Neuron (in vitro differentiated cells): ENCODE results near the gene ARHGAP25.

Source experiments
- H2AFZ ChIP-seq: one replicate; pipeline ENCODE4 v1.6.1; 2013; ENCODE audit warnings: low read depth, mild to moderate bottlenecking, inconsistent platforms, low read length, moderate library complexity
- H3K27me3 ChIP-seq: one replicate; pipeline ENCODE4 v1.6.1; 2013; ENCODE audit warnings: low read length; ENCODE audit not compliant: insufficient read depth
- H3K36me3 ChIP-seq: one replicate; pipeline ENCODE4 v1.6.1; 2013; ENCODE audit warnings: low read length; ENCODE audit not compliant: insufficient read depth
- H3K4me1 ChIP-seq: one replicate; pipeline ENCODE4 v1.6.1; 2013; ENCODE audit warnings: low read length; ENCODE audit not compliant: insufficient read depth
- H3K4me3 ChIP-seq: 2 replicates; pipeline ENCODE4 v1.5.1; 2013; ENCODE audit warnings: mild to moderate bottlenecking, low read length, moderate library complexity
- H3K9me3 ChIP-seq: one replicate; pipeline ENCODE4 v1.6.1; 2013; ENCODE audit warnings: low read length

Gene ARHGAP25

DNA sequence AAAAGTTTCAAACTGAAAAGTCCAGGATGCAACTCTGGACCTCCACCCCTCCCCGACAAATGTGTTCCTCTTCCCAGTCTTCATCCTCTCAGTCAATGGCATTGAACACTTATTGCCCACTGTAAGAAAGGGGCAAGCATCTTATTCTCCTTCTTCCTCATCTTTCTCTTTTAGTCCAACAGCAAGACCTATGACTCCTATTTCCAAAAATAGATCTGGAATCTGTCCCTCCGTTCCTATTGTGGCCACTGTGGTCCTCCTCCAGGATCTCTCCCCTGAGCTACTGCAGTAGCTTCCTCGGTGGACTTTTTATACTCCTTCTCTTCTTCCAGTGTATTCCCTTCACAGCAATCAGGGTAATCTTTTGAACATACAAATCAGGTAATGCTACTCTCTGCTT is 28.0 kb upstream of the ARHGAP25 start:
- Histone ChIP-seq H3K4me1 (no peaks in the 10 kb centered on the region), H3K27me3 (no peaks in the 10 kb centered on the region), H3K4me3 (no peak overlapping the region), H3K9me3 (no peaks in the 10 kb centered on the region), H2AFZ (no peak overlapping the region), H3K36me3 (no peaks in the 10 kb centered on the region)

DNA sequence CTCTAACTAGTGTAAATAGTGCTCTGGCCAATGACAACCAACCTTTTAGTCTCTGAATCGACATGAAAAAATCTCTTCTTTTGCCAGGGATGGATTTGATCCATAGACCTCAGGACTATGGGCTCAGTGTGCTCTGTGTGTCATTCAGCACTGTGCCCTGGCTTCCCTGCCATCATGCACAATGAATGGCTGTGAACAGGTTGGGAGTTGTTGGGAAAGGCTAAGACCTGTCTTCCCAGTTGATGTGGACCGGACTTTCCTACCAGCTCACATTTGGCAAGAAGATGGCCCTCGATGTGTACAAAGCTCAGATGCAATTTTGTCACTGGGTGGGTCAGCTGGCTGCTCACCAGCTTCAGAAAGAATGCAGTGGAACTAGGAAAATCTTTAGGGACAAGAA is 26.0 kb upstream of the ARHGAP25 start:
- Histone ChIP-seq H2AFZ (no peak overlapping the region), H3K4me1 (no peaks in the 10 kb centered on the region), H3K36me3 (no peaks in the 10 kb centered on the region), H3K4me3 (no peak overlapping the region), H3K9me3 (no peaks in the 10 kb centered on the region), H3K27me3 (no peaks in the 10 kb centered on the region)

DNA sequence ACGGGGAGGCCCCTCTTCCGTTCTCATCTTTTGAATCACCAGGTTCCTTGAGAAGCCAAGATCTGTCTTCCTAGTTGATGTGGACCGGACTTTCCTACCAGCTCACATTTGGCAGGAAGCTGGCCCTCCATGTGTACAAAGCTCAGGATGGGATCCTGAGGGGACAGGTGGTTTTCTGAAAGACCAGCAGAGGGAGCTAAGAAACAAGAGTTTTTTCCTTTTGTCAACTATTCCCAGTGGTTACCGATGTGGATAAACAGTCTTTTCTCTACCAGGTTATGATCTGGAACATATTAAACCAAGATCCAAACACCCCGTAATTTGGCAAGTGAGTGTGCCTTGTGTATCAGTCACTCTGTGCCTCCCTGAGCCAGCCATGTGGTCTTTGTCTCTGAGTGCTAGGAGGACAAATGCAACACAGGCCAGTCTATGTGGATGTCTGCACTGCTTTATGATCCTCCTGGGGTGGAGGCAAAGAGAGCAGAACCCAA is 25.1 kb upstream of the ARHGAP25 start:
- Histone ChIP-seq H3K36me3 (no peaks in the 10 kb centered on the region), H3K27me3 (no peaks in the 10 kb centered on the region), H3K9me3 (no peaks in the 10 kb centered on the region), H2AFZ (no peak overlapping the region), H3K4me1 (no peaks in the 10 kb centered on the region), H3K4me3 (no peak overlapping the region)

DNA sequence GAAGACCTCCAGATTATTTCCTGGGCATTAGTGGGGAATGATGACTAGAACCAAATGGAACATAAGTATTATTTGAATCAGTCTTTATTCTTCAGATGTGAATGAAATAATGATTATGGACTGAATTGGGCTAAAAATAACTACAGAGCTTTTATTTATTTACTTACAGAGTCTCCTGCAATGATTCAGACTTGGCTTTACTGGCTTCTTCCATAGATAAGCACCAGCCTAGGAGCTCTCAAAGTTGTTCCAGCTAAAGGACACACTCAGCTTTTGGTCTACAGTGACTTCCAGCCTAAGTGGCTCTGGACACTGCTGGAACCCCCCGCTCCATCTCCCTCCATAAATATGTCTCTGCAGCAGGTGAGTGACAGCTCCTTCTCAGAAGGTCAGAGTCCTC is 24.3 kb upstream of the ARHGAP25 start:
- Histone ChIP-seq H3K36me3 (no peaks in the 10 kb centered on the region), H3K4me1 (no peaks in the 10 kb centered on the region), H3K9me3 (no peaks in the 10 kb centered on the region), H2AFZ (no peak overlapping the region), H3K27me3 (no peaks in the 10 kb centered on the region), H3K4me3 (no peak overlapping the region)

DNA sequence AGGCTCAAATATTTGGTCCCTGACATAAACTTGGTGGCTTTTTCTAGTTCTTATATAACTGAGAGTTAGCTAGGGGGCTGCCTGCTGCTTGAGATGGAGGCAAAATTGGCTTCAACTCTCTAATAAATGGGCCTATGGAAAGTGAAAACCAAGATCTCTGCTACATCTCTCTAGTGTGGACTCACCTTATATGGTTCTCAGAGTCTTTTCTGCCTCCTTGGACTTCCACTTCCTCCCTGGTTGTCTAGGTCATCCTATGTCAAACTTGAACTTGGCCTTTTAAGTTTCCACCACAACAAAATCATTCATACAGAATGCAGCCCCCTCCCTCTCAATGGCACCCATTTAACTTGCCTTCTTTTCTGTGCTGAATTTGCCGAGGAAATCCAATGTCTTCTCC is 23.9 kb upstream of the ARHGAP25 start:
- no peaks in the 10 kb centered on the region for H3K27me3 ChIP-seq
- H3K4me1 ChIP-seq: no peaks in the 10 kb centered on the region
- no peak overlapping the region for H2AFZ ChIP-seq
- no peak overlapping the region for H3K4me3 ChIP-seq
- no peaks in the 10 kb centered on the region for H3K9me3 ChIP-seq
- no peaks in the 10 kb centered on the region for H3K36me3 ChIP-seq

DNA sequence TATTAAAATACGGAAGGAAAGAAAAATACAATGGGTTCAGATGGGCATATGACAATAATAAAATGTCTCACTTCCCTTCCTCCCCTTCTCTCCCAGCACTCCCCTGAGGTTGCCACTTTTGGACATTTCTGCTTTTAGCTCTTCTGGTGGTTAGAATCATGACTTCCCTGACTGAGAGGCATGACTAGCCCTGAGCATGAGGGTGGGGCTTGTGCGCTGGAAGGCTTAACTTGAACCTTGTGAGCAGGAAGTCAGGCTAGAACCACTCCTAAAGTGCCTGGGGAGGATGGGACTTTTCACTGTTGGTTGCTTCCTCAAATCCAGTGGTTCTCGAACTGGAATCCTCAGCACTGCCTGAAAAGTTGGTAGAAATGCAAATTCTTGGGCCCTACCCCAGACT is 19.7 kb upstream of the ARHGAP25 start:
- H3K4me3 ChIP-seq: no peak overlapping the region
- no peaks in the 10 kb centered on the region for H3K36me3 ChIP-seq
- no peaks in the 10 kb centered on the region for H3K4me1 ChIP-seq
- no peak overlapping the region for H2AFZ ChIP-seq
- H3K9me3 ChIP-seq: no peaks in the 10 kb centered on the region
- H3K27me3 ChIP-seq: no peaks in the 10 kb centered on the region

DNA sequence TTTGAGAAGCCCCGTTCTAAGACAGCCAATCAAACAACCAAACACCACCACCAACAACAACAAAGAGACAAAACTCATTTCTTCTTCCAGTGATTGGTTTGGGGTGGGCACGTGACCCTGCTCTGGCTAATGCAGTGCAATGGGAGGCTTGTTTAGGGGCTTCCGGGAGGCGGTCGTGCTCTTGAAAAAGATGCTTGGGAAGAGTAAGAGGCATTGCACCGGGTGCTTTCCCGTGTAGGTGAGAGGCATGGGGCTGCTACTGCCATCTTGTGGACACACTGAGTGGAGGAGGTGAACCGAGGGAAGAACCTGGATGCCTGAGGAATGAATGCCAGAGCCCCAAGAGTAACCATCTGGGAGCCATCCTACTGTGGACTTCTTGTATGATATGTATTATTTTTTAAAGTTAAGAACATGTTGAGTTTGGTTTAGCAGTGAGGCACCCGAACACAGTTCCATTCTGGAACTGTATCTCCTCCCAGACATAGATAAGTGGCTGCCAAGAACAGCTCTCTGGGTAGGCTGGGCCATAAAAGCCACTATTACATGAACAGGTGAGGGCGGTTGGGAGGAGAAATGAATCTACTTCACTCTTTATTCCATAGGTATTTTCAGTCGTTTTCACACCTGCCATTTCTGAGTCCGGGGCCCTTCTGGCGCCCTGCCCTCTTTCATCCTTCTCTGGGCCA is 19.1 kb upstream of the ARHGAP25 start:
- Histone ChIP-seq H2AFZ (no peak overlapping the region), H3K4me1 (no peaks in the 10 kb centered on the region), H3K4me3 (no peak overlapping the region), H3K9me3 (no peaks in the 10 kb centered on the region), H3K27me3 (no peaks in the 10 kb centered on the region), H3K36me3 (no peaks in the 10 kb centered on the region)

DNA sequence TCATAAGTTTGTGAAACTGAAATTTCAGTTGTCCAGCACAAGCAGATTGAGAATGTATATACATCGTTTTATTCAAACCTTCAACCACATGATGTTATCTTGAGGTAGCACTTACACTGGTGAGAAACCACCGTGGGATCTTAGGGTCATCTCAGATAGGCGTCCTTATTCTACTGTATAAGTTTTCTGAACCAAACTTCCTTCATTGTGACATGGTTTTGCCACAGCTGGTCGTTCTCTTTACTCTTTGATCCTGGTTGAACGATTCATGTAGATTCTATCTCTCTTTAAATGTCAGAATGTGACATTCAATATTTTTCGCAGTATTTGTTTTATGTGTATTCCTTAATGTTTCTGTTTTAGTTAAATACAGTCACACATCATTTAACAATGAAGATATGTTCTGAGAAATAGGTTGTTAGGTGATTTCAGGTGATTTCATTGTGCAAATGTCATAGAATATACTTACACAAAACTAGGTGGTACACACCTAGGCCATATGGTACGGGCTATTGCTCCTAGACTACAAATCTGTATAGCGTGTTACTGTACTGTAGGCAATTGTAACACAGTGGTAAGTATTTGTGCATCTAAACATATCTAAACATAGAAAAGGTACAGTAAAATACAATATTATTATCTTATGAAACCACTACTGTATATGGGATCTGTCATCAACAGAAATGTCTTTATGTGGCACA is 17.9 kb upstream of the ARHGAP25 start:
- Histone ChIP-seq H3K4me3 (no peak overlapping the region), H2AFZ (no peak overlapping the region), H3K9me3 (no peaks in the 10 kb centered on the region), H3K4me1 (no peaks in the 10 kb centered on the region), H3K36me3 (no peaks in the 10 kb centered on the region), H3K27me3 (no peaks in the 10 kb centered on the region)

DNA sequence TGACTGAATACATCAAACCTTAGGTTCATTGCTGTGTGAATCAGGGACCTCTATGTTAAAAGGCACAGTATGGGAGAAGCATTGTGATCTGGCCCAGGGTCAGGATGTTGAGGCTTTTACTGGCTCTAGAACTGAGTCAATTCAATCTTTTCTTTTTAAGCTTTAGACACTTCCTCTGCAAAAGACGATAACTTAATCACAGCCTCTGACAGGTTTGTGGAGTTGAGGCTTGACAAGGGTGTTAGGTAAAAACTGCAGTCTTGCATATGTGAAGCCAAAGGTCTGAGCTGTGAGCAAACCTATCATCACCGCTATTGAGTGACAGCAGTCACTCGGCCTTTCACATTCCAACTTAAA is 17.3 kb upstream of the ARHGAP25 start:
- Histone ChIP-seq H3K4me3 (no peak overlapping the region), H2AFZ (no peak overlapping the region), H3K27me3 (no peaks in the 10 kb centered on the region), H3K9me3 (no peaks in the 10 kb centered on the region), H3K36me3 (no peaks in the 10 kb centered on the region), H3K4me1 (no peaks in the 10 kb centered on the region)

DNA sequence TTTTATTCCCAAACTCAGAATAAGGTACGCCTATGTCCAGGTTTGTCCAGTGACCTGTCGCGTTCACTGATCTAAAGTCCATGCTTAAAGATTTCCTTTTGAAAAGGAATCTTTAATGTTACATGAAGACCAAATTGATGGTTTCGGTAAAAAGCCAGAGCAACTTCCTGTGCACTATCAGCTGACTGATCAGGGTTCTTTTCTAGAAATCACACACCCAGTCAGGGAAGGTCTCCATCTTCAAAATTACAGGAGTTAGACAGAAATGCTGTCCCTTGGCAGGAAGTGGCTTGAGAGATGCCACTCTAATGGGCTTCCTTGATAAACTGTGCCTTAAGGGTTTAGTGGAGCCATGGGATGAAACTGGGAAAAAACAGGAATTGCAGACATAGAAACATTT is 14.7 kb upstream of the ARHGAP25 start:
- Histone ChIP-seq H3K27me3 (no peaks in the 10 kb centered on the region), H3K4me3 (no peak overlapping the region), H3K4me1 (no peaks in the 10 kb centered on the region), H3K9me3 (no peaks in the 10 kb centered on the region), H3K36me3 (no peaks in the 10 kb centered on the region), H2AFZ (no peak overlapping the region)

DNA sequence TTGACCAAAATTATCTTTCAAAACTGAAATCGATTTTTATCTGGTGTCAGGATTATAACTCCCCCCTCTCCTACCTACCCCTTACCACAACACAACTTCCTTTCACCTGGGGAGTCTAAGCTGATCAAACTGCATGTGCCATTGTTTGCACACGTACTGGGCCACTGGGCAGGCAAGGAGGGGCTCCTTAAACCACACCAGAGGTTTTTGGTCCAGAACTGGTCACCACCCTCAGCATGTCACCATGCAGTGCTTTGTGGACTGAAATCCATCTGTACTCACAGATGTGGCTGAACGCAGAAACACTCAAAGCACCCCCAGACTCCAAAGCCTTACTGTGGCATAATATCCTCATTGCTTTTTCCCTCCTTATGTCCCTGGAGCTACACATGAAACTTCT is 13.9 kb upstream of the ARHGAP25 start:
- no peaks in the 10 kb centered on the region for H3K4me1 ChIP-seq
- no peaks in the 10 kb centered on the region for H3K27me3 ChIP-seq
- no peak overlapping the region for H3K4me3 ChIP-seq
- no peaks in the 10 kb centered on the region for H3K36me3 ChIP-seq
- H2AFZ ChIP-seq: no peak overlapping the region
- H3K9me3 ChIP-seq: no peaks in the 10 kb centered on the region

DNA sequence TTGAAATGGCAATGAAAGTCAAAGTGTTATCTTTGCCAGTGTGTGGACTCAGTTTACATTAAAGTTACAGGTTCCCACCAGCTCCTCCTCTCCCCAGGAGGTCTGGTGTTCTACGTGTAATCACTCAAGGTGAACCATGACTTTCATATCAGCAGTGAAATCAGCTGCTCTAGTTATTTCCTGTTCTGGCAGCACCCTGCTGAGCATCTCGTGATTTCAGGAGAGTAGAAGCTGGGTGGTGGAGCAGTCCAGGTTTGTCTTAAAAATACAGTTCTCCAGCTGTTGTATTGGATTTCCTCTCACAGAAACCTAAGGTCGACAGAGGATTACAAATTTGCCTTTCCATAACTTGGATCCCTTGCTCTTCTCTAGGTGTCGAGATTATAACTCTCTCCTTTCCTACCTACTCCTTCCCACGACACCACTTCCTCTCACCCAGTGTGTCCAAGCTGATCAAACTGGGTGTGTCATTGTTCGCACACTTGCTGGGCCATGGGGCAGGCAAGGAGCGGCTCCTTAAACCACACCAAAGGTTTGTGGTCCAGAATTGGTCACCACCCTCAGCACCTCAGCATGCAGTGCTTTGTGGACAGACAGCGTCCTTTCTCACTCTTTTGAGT is 13.0 kb upstream of the ARHGAP25 start:
- Histone ChIP-seq H3K9me3 (no peaks in the 10 kb centered on the region), H3K36me3 (no peaks in the 10 kb centered on the region), H3K4me1 (no peaks in the 10 kb centered on the region), H2AFZ (no peak overlapping the region), H3K4me3 (no peak overlapping the region), H3K27me3 (no peaks in the 10 kb centered on the region)

DNA sequence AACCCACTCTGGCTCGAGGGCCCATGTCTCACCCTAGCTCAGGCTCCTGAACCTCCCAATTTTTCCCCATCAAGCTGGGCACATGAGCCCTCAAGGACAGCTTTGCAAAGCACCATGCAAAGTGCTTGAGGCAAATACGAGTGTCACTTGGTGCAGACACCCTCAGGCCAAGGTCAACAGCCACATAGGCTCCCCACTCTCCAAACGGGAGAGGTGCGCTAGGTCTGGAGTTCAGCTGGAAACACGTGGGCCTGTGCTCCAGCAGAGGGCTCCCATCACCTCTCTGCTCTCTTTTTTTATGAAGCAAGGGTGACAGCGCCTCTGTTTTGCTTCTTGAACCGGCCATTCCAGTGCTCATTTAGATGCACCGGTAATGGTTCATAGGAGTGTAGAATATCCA is 11.9 kb upstream of the ARHGAP25 start:
- H3K36me3 ChIP-seq: no peaks in the 10 kb centered on the region
- H3K9me3 ChIP-seq: no peaks in the 10 kb centered on the region
- H3K4me3 ChIP-seq: no peak overlapping the region
- H3K27me3 ChIP-seq: no peaks in the 10 kb centered on the region
- H3K4me1 ChIP-seq: no peaks in the 10 kb centered on the region
- no peak overlapping the region for H2AFZ ChIP-seq
